Stimulated activated CD8-positive, alpha-beta memory T cell treated with anti-CD3 and anti-CD28 coated beads, Interleukin-12 subunit alpha, Interleukin-12 subunit beta, amount 100 ng/mL, for 24 hours (primary cell): ENCODE data around the gene TSPAN16.
"Not testable (repeated sequence)": the region's sequence is repeated elsewhere in the genome, so short reads cannot be mapped to it uniquely, and the experiment has no call there.

ENCODE experiments used
- DNase-seq: peaks from one replicate; pipeline ENCODE4 v3.0.0-alpha.2; 2020; ENCODE audit errors: extremely low read depth

Gene TSPAN16

GRCh38 chr19:11345122-11345803 is 49.3 kb downstream of the TSPAN16 start:
- no peak for DNase-seq

- peak; percentile 98 for DNase-seq
Observed at GRCh38 chr19:11346104-11346940, 50.4 kb downstream of the TSPAN16 start, which contains the start of the genes CCDC159 and TMEM205. Gene CCDC159 (plus strand): TSS chr19:11346519. CDS start chr19:11346607, 88 bp downstream. Gene TMEM205 (minus strand): TSS chr19:11346268. CDS start chr19:11345619, 649 bp downstream.

GRCh38 chr19:11347546-11348039 is 51.6 kb downstream of the TSPAN16 start:
- no peak for DNase-seq

- no peak for DNase-seq
Observed at GRCh38 chr19:11349171-11349570, 53.2 kb downstream of the TSPAN16 start.

GRCh38 chr19:11354102-11354501 is 58.1 kb downstream of the TSPAN16 start:
- DNase-seq, result not testable (repeated sequence)

GRCh38 chr19:11355160-11356073 is 59.5 kb downstream of the TSPAN16 start, which contains the start of gene PLPPR2:
Gene PLPPR2 (plus strand): TSS chr19:11355432. CDS start chr19:11357674, 2,242 bp downstream.
- peak; percentile 58 for DNase-seq

- no peak for DNase-seq
Observed at GRCh38 chr19:11356074-11356397, 60.1 kb downstream of the TSPAN16 start.

- DNase-seq, result no peak
Observed at GRCh38 chr19:11356676-11357550, 61.0 kb downstream of the TSPAN16 start.

GRCh38 chr19:11359421-11359820 is 63.5 kb downstream of the TSPAN16 start:
- DNase-seq, result no peak

GRCh38 chr19:11361037-11361770 is 65.2 kb downstream of the TSPAN16 start:
- DNase-seq, result no peak

- DNase-seq, result no peak
Observed at GRCh38 chr19:11361771-11362731, 66.1 kb downstream of the TSPAN16 start.

GRCh38 chr19:11363881-11364280 is 67.9 kb downstream of the TSPAN16 start:
- no peak for DNase-seq

GRCh38 chr19:11364296-11364904 is 68.4 kb downstream of the TSPAN16 start:
- DNase-seq, result no peak

GRCh38 chr19:11364935-11365334 is 69.0 kb downstream of the TSPAN16 start:
- no peak for DNase-seq
